ENCODE measurements around the gene UCHL5.
A peak's percentile ranks its signal among the peaks of the same experiment; 100 is the strongest.
"Not testable (repeated sequence)": the region's sequence is repeated elsewhere in the genome, so short reads cannot be mapped to it uniquely, and the experiment has no call there.

Gene UCHL5

GRCh38 chr1:192986110-192986747 lies 72.9 kb downstream of the UCHL5 start:
- H3K4me3 ChIP-seq (ENCODE audit: low read depth, low read length), result no peak overlapping the region
- no peak for TF ChIP-seq CTCF (IDR thresholded peaks at IDR 0.05; ENCODE audit: insufficient read depth, low read depth, low read length, missing control alignments)
- no peak for DNase-seq (ENCODE audit: low read depth)

- no peak for DNase-seq (ENCODE audit: low read depth)
- no peak for TF ChIP-seq CTCF (IDR thresholded peaks at IDR 0.05; ENCODE audit: insufficient read depth, low read depth, low read length, missing control alignments)
- no peak overlapping the region for H3K4me3 ChIP-seq (ENCODE audit: low read depth, low read length)
Observed at GRCh38 chr1:192984080-192984479, 75.1 kb downstream of the UCHL5 start.

GRCh38 chr1:192983349-192983980 lies 75.7 kb downstream of the UCHL5 start:
- DNase-seq (ENCODE audit: low read depth), result peak; percentile 14
- TF ChIP-seq CTCF (IDR thresholded peaks at IDR 0.05; ENCODE audit: insufficient read depth, low read depth, low read length, missing control alignments), result no peak
- no peak overlapping the region for H3K4me3 ChIP-seq (ENCODE audit: low read depth, low read length)

GRCh38 chr1:192980856-192981255 lies 78.3 kb downstream of the UCHL5 start:
- DNase-seq (ENCODE audit: low read depth), result no peak
- no peak for TF ChIP-seq CTCF (IDR thresholded peaks at IDR 0.05; ENCODE audit: insufficient read depth, low read depth, low read length, missing control alignments)
- H3K4me3 ChIP-seq (ENCODE audit: low read depth, low read length), result no peak overlapping the region

GRCh38 chr1:192980334-192980733 lies 78.8 kb downstream of the UCHL5 start:
- not testable (repeated sequence) for DNase-seq (ENCODE audit: low read depth); H3K4me3 ChIP-seq (ENCODE audit: low read depth, low read length)

- DNase-seq (ENCODE audit: low read depth), result no peak
- H3K4me3 ChIP-seq (ENCODE audit: low read depth, low read length), result no peak overlapping the region
- TF ChIP-seq CTCF (IDR thresholded peaks at IDR 0.05; ENCODE audit: insufficient read depth, low read depth, low read length, missing control alignments), result no peak
Observed at GRCh38 chr1:192979542-192979941, 79.6 kb downstream of the UCHL5 start.

GRCh38 chr1:192978195-192978710 lies 80.9 kb downstream of the UCHL5 start:
- no peak for DNase-seq (ENCODE audit: low read depth)
- no peak overlapping the region for H3K4me3 ChIP-seq (ENCODE audit: low read depth, low read length)
- no peak for TF ChIP-seq CTCF (IDR thresholded peaks at IDR 0.05; ENCODE audit: insufficient read depth, low read depth, low read length, missing control alignments)

All from GM12865 (cell line).